Neural cell (in vitro differentiated cells): ENCODE data around the gene GTF2F1.

ENCODE experiments used
- CTCF ChIP-seq: fragments of 450-650 bp; IDR thresholded peaks from 2 replicates; pipeline ENCODE4 v1.5.1; 2014; ENCODE audit warnings: antibody characterized with exemption, mild to moderate bottlenecking, moderate library complexity; ENCODE audit not compliant: poor library complexity, severe bottlenecking
- EZH2 ChIP-seq: fragments of 200-600, 300-800 bp; shearing (Covaris generic), sonication (generic); IDR thresholded peaks from 2 replicates; pipeline ENCODE4 v1.6.1; 2014; ENCODE audit warnings: antibody characterized with exemption, low read length, borderline replicate concordance, mild to moderate bottlenecking; ENCODE audit not compliant: insufficient read depth, poor library complexity, severe bottlenecking
- REST ChIP-seq: IDR thresholded peaks from 2 replicates; pipeline ENCODE4 v1.6.1; 2012; ENCODE audit warnings: borderline replicate concordance

GRCh38 chr19:6352381-6353165, 40.4 kb downstream of the GTF2F1 start:
- TF ChIP-seq CTCF, result no peak
- no peak for TF ChIP-seq REST
- TF ChIP-seq EZH2, result no peak
